Activated gamma-delta T cell (primary cell): ENCODE data around the gene ZDHHC7.
"Not testable (repeated sequence)": the region's sequence is repeated elsewhere in the genome, so short reads cannot be mapped to it uniquely, and the experiment has no call there.

Experiments used
- DNase-seq: peaks from one replicate; lab custom pipeline; 2025; lab: John Stamatoyannopoulos, UW

ZDHHC7 gene

GRCh38 chr16:85042606-85043005 lies 31.3 kb upstream of the ZDHHC7 start:
- DNase-seq = no peak

GRCh38 chr16:85042167-85042526 lies 30.8 kb upstream of the ZDHHC7 start:
- DNase-seq = no peak

- DNase-seq = no peak
Measured at GRCh38 chr16:85041219-85042166, 30.2 kb upstream of the ZDHHC7 start.

- no peak for DNase-seq
Measured at GRCh38 chr16:85040685-85041084, 29.4 kb upstream of the ZDHHC7 start.

GRCh38 chr16:85037721-85038120 lies 26.4 kb upstream of the ZDHHC7 start:
- DNase-seq = no peak

GRCh38 chr16:85037050-85037410 lies 25.7 kb upstream of the ZDHHC7 start:
- no peak for DNase-seq

GRCh38 chr16:85036236-85037049 lies 25.1 kb upstream of the ZDHHC7 start:
- no peak for DNase-seq

- no peak for DNase-seq
Measured at GRCh38 chr16:85034591-85035433, 23.5 kb upstream of the ZDHHC7 start.

GRCh38 chr16:85033171-85033570 lies 21.8 kb upstream of the ZDHHC7 start:
- no peak for DNase-seq

GRCh38 chr16:85032187-85032586 lies 20.9 kb upstream of the ZDHHC7 start:
- DNase-seq = not testable (repeated sequence)

GRCh38 chr16:85031451-85031850 lies 20.1 kb upstream of the ZDHHC7 start:
- no peak for DNase-seq

GRCh38 chr16:85029981-85030401 lies 18.7 kb upstream of the ZDHHC7 start:
- DNase-seq = no peak

GRCh38 chr16:85029408-85029784 lies 18.1 kb upstream of the ZDHHC7 start:
- no peak for DNase-seq

GRCh38 chr16:85028685-85029407 lies 17.5 kb upstream of the ZDHHC7 start:
- peak; percentile 20 for DNase-seq

- DNase-seq = no peak
Measured at GRCh38 chr16:85027958-85028684, 16.8 kb upstream of the ZDHHC7 start.

GRCh38 chr16:85027349-85027957 lies 16.1 kb upstream of the ZDHHC7 start, which contains the start of gene KIAA0513:
TSS of gene KIAA0513 (plus strand) at chr16:85027795. CDS start at chr16:85067072, 39,277 bp downstream.
- peak; percentile 95 for DNase-seq

- no peak for DNase-seq
Measured at GRCh38 chr16:85026703-85027102, 15.4 kb upstream of the ZDHHC7 start.

GRCh38 chr16:85025781-85026653 lies 14.7 kb upstream of the ZDHHC7 start:
- DNase-seq = no peak

GRCh38 chr16:85019659-85020245 lies 8.4 kb upstream of the ZDHHC7 start:
- DNase-seq = no peak
